OCI-LY3 (cell line): ENCODE results near the gene SLC8A2.

ENCODE experiments used
- CTCF ChIP-seq: fragments of 200-600, 300-600 bp; sonication (generic); IDR thresholded peaks from 2 replicates; pipeline ENCODE4 v1.5.1; 2014; ENCODE audit warnings: antibody characterized with exemption, low read length, low read depth
- EZH2phosphoT487 ChIP-seq: fragments of 200-600 bp; shearing (Covaris generic); IDR thresholded peaks from 2 replicates; pipeline ENCODE4 v1.6.1; 2018; ENCODE audit warnings: antibody characterized with exemption, mixed run types, low read depth

DNA sequence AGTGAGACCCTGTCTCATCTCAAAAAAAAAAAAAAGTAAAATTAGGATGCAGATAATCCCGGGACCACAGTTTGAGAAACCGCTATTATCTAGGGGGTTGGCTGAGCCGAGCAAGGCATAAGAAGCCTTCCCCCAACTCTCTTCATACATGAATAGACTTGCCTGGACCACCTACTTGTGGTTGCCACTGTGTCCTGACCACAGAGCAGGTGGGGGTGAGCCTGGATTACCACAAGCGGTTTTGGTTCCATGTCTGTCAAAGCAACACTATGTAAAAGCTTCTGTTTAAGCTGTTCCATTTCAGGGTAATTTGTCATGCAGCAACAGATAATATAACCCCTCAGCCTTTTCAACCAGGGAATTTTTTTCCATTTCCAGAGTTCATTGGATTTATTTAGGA, 46.4 kb upstream of the SLC8A2 start:
- TF ChIP-seq CTCF = no peak
- TF ChIP-seq EZH2phosphoT487 = peak; percentile 78; the same call in 1 of the 2 replicates
